Stimulated activated CD8-positive, alpha-beta memory T cell treated with anti-CD3 and anti-CD28 coated beads, Interleukin-15, amount 100 ng/mL, for 4 hours (primary cell): ENCODE data around the gene DHODH.
"Not testable (repeated sequence)": the region's sequence is repeated elsewhere in the genome, so short reads cannot be mapped to it uniquely, and the experiment has no call there.

ENCODE experiments used
- DNase-seq, 2 donors: peaks; one replicate each; pipeline ENCODE4 v3.0.0-alpha.2; 2020; ENCODE audit warnings: low read depth in 2 of 2

Gene DHODH

GRCh38 chr16:72054254-72054847 lies 45.8 kb downstream of the DHODH start, which contains the start of gene HP:
Gene HP (plus strand): TSS chr16:72054505. CDS start chr16:72054653, 148 bp downstream.
- DNase-seq, result not testable (repeated sequence)

DNA sequence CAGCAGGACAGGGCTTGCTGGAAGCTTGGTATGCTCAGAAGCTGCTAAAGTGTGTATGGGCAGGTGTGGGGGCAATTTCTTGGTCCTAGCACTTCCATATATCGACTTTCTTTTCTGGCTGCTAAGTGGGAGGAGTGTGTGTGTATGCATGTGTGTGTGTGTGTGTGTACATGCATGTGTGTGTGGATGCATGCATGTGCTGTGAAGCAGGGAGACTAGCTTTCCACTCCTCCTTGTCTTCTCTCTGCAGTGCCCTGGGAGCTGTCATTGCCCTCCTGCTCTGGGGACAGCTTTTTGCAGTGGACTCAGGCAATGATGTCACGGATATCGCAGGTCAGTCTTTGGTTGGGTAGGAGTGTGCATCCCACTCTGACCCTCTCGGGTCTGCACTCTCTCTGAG lies 47.4 kb downstream of the DHODH start:
- DNase-seq, result no peak

DNA sequence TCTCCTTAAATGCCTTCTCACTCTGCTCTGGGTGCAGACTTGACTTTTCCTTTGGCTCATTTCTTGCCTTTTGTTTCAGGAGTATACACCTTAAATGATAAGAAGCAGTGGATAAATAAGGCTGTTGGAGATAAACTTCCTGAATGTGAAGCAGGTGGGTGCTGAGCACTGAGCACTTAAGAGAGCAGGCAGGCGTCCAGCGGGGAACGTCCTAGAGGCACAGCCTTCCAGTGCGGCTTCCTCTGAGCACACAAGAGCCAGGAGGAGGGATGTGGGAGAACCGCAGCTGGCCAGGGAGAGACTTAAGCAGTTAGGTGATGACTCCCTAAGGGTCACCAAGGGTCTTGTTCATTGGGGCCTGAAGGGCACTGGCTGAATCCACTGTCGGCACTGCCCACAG lies 48.8 kb downstream of the DHODH start:
- DNase-seq, result not testable (repeated sequence)

DNA sequence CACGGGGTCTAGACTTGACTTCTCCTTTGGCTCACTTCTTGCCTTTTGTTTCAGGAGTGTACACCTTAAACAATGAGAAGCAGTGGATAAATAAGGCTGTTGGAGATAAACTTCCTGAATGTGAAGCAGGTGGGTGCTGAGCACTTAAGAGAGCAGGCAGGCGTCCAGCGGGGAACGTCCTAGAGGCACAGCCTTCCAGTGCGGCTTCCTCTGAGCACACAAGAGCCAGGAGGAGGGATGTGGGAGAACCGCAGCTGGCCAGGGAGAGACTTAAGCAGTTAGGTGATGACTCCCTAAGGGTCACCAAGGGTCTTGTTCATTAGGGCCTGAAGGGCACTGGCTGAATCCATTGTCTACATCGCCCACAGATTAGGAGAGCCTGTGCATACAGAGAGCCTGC lies 50.5 kb downstream of the DHODH start:
- not testable (repeated sequence) for DNase-seq

GRCh38 chr16:72060405-72060804 lies 51.9 kb downstream of the DHODH start:
- DNase-seq, result no peak

GRCh38 chr16:72061564-72061963 lies 53.0 kb downstream of the DHODH start:
- no peak for DNase-seq

GRCh38 chr16:72064361-72064894 lies 55.9 kb downstream of the DHODH start:
- DNase-seq, result no peak

- DNase-seq, result no peak
Observed at GRCh38 chr16:72066747-72067146, 58.2 kb downstream of the DHODH start.

DNA sequence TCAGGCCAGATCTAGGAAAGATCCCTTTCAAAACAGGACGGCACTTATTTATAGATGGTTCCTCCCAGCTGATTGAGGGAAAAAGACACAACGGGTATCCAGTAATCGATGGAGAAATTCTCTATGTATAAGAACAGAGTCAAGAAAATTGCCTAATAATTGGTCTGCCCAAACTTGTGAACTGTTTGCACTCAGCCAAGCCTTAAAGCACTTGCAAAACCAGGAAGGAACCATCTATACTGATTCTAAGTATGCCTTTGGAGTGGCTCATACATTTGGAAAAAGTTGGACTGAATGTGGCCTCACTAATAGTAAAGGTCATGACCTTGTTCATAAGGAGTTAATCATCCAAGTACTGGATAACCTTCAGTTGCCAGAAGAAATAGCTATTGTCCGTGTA lies 60.4 kb downstream of the DHODH start:
- DNase-seq, result no peak

DNA sequence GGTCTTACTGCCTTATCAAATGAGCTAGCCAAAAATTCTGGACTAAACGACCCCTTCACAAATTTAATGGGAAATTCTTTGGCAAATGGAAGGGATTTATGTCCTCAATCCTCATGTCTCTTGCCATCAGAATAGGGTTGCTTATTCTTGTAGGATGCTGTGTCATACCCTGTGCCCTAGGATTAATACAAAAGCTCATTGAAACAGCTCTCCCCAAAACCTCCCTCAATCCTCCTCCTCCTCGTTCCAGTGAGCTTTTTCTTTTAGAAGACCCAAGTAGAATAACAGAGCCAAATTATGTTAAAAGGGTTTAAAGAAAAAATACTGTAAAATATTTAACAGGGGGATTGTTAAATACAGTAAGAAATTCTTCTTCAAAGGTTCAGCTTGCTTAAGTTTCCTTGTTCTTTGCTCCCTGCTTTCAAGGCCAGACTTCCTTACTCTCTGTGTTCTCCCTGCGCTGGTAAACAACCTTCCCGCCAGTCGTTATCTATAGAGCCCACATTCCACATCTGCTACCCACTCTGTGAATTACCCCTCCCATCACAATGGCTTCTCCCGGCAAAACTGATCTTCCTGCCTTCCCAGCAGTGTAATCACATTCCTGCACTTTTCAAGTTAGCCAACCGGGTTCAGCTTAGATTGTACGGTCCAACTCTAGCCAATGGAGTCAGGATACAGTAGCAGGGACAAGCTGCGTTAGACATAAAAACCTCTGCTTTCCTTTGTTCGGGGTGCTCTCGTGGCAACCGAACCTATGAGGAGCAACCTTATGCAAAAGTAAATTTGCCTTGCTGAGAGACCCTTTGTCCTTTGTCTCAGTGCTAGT lies 64.2 kb downstream of the DHODH start:
- DNase-seq, result no peak

DNA sequence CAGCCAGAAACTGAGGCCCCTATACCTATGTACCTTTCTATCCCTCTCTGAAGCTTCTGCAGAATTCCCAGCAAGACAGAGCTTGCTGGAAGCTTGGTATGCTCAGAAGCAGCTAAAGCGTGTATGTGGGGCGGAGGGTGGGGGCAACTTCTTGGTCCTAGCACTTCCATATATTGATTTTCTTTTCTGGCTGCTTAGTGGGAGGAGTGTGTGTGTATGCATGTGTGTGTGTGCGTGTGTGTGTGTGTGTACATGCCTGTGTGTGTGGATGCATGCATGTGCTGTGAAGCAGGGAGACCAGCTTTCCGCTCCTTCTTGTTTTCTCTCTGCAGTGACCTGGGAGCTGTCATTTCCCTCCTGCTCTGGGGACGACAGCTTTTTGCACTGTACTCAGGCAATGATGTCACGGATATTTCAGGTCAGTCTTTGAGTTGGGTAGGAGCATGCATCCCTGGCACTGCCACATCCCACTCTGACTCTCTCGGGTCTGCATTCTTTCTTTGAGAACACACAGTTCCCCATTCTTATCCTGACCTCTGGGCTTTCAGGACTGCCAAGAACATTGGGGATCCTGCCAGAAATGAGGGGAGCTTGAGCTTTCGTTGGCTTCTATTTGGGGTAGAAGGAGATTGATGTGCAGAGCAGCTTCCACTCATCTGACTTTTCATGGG lies 65.2 kb downstream of the DHODH start:
- no peak for DNase-seq

GRCh38 chr16:72075067-72075466 lies 66.5 kb downstream of the DHODH start:
- not testable (repeated sequence) for DNase-seq
